HG03571 (cell line): ENCODE measurements around the gene FAM20C.

Experiments
- ATAC-seq: cut with Tn5 transposase; IDR thresholded peaks from one replicate; pipeline ENCODE4 v1.9.1; 2021; ENCODE audit not compliant: unreplicated experiment

Gene FAM20C

GRCh38 chr7:266851-267840 lies 74.8 kb downstream of the FAM20C start:
- ATAC-seq = no peak

GRCh38 chr7:268991-269390 lies 76.6 kb downstream of the FAM20C start:
- no peak for ATAC-seq

- no peak for ATAC-seq
Measured at GRCh38 chr7:269721-270120, 77.3 kb downstream of the FAM20C start.

- no peak for ATAC-seq
Measured at GRCh38 chr7:270351-270983, 78.1 kb downstream of the FAM20C start.

GRCh38 chr7:271266-272107 lies 79.1 kb downstream of the FAM20C start:
- ATAC-seq = no peak

- no peak for ATAC-seq
Measured at GRCh38 chr7:272108-272615, 79.8 kb downstream of the FAM20C start.

GRCh38 chr7:272631-273030 lies 80.3 kb downstream of the FAM20C start:
- no peak for ATAC-seq

GRCh38 chr7:273327-273726 lies 81.0 kb downstream of the FAM20C start:
- no peak for ATAC-seq

- no peak for ATAC-seq
Measured at GRCh38 chr7:274266-274665, 81.9 kb downstream of the FAM20C start.

- no peak for ATAC-seq
Measured at GRCh38 chr7:276230-276835, 84.0 kb downstream of the FAM20C start.

- no peak for ATAC-seq
Measured at GRCh38 chr7:277228-277627, 84.9 kb downstream of the FAM20C start.

GRCh38 chr7:278081-278480 lies 85.7 kb downstream of the FAM20C start:
- no peak for ATAC-seq

GRCh38 chr7:279821-280220 lies 87.5 kb downstream of the FAM20C start:
- no peak for ATAC-seq

- no peak for ATAC-seq
Measured at GRCh38 chr7:280461-280860, 88.1 kb downstream of the FAM20C start.

- ATAC-seq = no peak
Measured at GRCh38 chr7:281637-282036, 89.3 kb downstream of the FAM20C start.

- ATAC-seq = no peak
Measured at GRCh38 chr7:282621-283020, 90.2 kb downstream of the FAM20C start.

GRCh38 chr7:284762-285722 lies 92.7 kb downstream of the FAM20C start:
- ATAC-seq = no peak

GRCh38 chr7:285731-286130 lies 93.4 kb downstream of the FAM20C start:
- no peak for ATAC-seq

GRCh38 chr7:286266-286665 lies 93.9 kb downstream of the FAM20C start:
- no peak for ATAC-seq

- ATAC-seq = no peak
Measured at GRCh38 chr7:288671-289101, 96.3 kb downstream of the FAM20C start.
